K562 (cell line): Measurements from ENCODE around the gene AP2A2. TPM values are rescaled to one million over a fixed set of nuclear protein-coding genes. Genes with fewer than 3 reads are reported as not detected.

Source experiments
- ATAC-seq: fragments of 200-7000 bp; cut with Tn5 transposase; 3 replicates; pipeline ENCODE4 v1.9.1; 2020; ENCODE audit warnings: moderate library complexity
- BruUV-seq: library from RNA; stranded (reverse); fragments of 400-500 nt; replicated peaks from 2 replicates; lab custom pipeline; 2021; lab: Mats Ljungman, UMichigan
- CTCF ChIA-PET: fragments of 300-600 bp; formaldehyde crosslinking; extraction: SDS; loops from one replicate; lab custom pipeline; 2021; ENCODE audit warnings: low intra/inter-chr PET ratio; lab: Yijun Ruan, JAX
- POLR2A ChIA-PET: fragments of 300-600, 350-650 bp; sonication (Branson Sonifier 250); formaldehyde crosslinking; extraction: SDS; loops from one replicate; lab custom pipeline; 2021; ENCODE audit warnings: antibody characterized with exemption, inconsistent platforms; lab: Yijun Ruan, JAX
- DNase-seq, 4 experiments: peaks; one replicate each; pipeline versions ENCODE4 v3.0.0 to v3.0.0-alpha.2; 2011 to 2018; ENCODE audit warnings: low spot score in 3 of 4, mixed read lengths in 3 of 4; ENCODE audit errors: extremely low read depth in 1 of 4
- FAIRE-seq: peaks from 2 replicates; lab custom pipeline; 2011; peaks lifted over from hg19 to GRCh38; lab: Jason Lieb, UNC
- H2AFZ ChIP-seq: 2 replicates; pipeline ENCODE4 v1.6.0; 2011; ENCODE audit warnings: low read depth, low read length, control low read depth, inconsistent platforms
- H3K27ac ChIP-seq: fragments of 200-600 bp; 3 replicates; pipeline ENCODE4 v1.8.0; 2011; ENCODE audit warnings: low read depth, mild to moderate bottlenecking, control low read depth, inconsistent platforms, low read length, moderate library complexity, mixed read lengths; ENCODE audit errors: extremely low read depth
- H3K27me3 ChIP-seq, 2 experiments: fragments of 300-600 bp in 1 of 2; 2 replicates in 1 of 2; 3 replicates in 1 of 2; pipeline versions ENCODE4 v1.6.0 to v1.8.0; 2011; ENCODE audit warnings: inconsistent platforms in 2 of 2, low read length in 2 of 2, mild to moderate bottlenecking in 1 of 2, mixed read lengths in 1 of 2, moderate library complexity in 1 of 2; ENCODE audit not compliant: control insufficient read depth in 2 of 2, insufficient read depth in 2 of 2
- H3K36me3 ChIP-seq: fragments of 300-600 bp; 3 replicates; pipeline ENCODE4 v1.8.0; 2011; ENCODE audit warnings: mild to moderate bottlenecking, low read length, inconsistent platforms; ENCODE audit not compliant: control insufficient read depth, insufficient read depth
- H3K4me1 ChIP-seq, 2 experiments: fragments of 200-600 bp in 1 of 2; replicated peaks in 1 of 2; 2 replicates in 1 of 2; 3 replicates in 1 of 2; pipeline versions ENCODE4 v1.5.1 to v1.8.0; 2011; ENCODE audit warnings: inconsistent platforms in 2 of 2, low read length in 2 of 2, mild to moderate bottlenecking in 1 of 2, mixed read lengths in 1 of 2, moderate library complexity in 1 of 2; ENCODE audit not compliant: control insufficient read depth in 2 of 2, insufficient read depth in 2 of 2
- H3K4me2 ChIP-seq: 2 replicates; pipeline ENCODE4 v1.6.1; 2011; ENCODE audit warnings: low read length, control low read depth, inconsistent platforms, mixed read lengths; ENCODE audit not compliant: insufficient read depth
- H3K4me3 ChIP-seq: fragments of 200-600 bp; sonication (generic), shearing (Covaris generic); 2 replicates; pipeline ENCODE4 v1.5.1; 2016; ENCODE audit warnings: control low read depth, inconsistent platforms
- H3K79me2 ChIP-seq: fragments of 200-600 bp; 3 replicates; pipeline ENCODE4 v1.8.0; 2011; ENCODE audit warnings: low read length, inconsistent platforms; ENCODE audit not compliant: control insufficient read depth, insufficient read depth
- H3K9ac ChIP-seq, 2 experiments: 2 replicates each; pipeline versions ENCODE4 v1.6.0 to v1.6.1; 2011; ENCODE audit warnings: low read depth in 2 of 2, low read length in 2 of 2, control low read depth in 1 of 2, inconsistent platforms in 1 of 2, mild to moderate bottlenecking in 1 of 2, mixed read lengths in 1 of 2; ENCODE audit not compliant: insufficient read depth in 1 of 2
- H3K9me1 ChIP-seq: one replicate; pipeline ENCODE4 v1.6.0; 2011; ENCODE audit warnings: inconsistent platforms, mild to moderate bottlenecking, low read length, moderate library complexity; ENCODE audit not compliant: control insufficient read depth, insufficient read depth
- H3K9me3 ChIP-seq: replicated peaks from 2 replicates; pipeline ENCODE4 v1.5.1; 2011; ENCODE audit warnings: low read depth, low read length, inconsistent platforms; ENCODE audit not compliant: control insufficient read depth, insufficient read depth
- H4K20me1 ChIP-seq: replicated peaks from 2 replicates; pipeline ENCODE4 v1.6.1; 2011; ENCODE audit warnings: low read length, inconsistent platforms, mixed read lengths; ENCODE audit not compliant: control insufficient read depth, insufficient read depth
- BMI1 ChIP-seq: fragments of 150-350 bp; IDR thresholded peaks from 2 replicates; pipeline ENCODE4 v1.6.1; 2014; ENCODE audit warnings: low read length
- DNMT1 ChIP-seq: fragments of 450-650 bp; IDR thresholded peaks from 2 replicates; pipeline ENCODE4 v1.6.1; 2016; ENCODE audit warnings: antibody characterized with exemption, mild to moderate bottlenecking
- HBP1 ChIP-seq: fragments of 450-650 bp; formaldehyde crosslinking; IDR thresholded peaks from 2 replicates; pipeline ENCODE4 v1.4.0; 2022; ENCODE audit warnings: missing genetic modification characterization
- JUND ChIP-seq, 2 experiments: IDR thresholded peaks; 2 replicates in 1 of 2; 3 replicates in 1 of 2; pipeline ENCODE4 v1.6.1; 2011; ENCODE audit warnings: borderline replicate concordance in 2 of 2, low read depth in 2 of 2, low read length in 2 of 2, improper control_type of control experiment in 1 of 2, missing biosample characterization in 1 of 2, missing genetic modification characterization in 1 of 2, missing genetic modification reagents in 1 of 2
- KLF10 ChIP-seq: fragments of 250-450 bp; sonication (Bioruptor Pico); IDR thresholded peaks from 2 replicates; pipeline ENCODE4 v1.6.1; 2021; ENCODE audit warnings: matching md5 sums
- POLR2AphosphoS2 ChIP-seq: IDR thresholded peaks from 2 replicates; pipeline ENCODE4 v1.6.1; 2012; ENCODE audit warnings: low read length, improper control_type of control experiment
- POLR2B ChIP-seq: fragments of 450-650 bp; IDR thresholded peaks from 2 replicates; pipeline ENCODE4 v1.6.1; 2018; ENCODE audit warnings: low read depth; ENCODE audit not compliant: partially characterized antibody
- RBFOX2 ChIP-seq: fragments of 200-400 bp; formaldehyde crosslinking; IDR thresholded peaks from 2 replicates; pipeline ENCODE4 v1.6.1; 2017; ENCODE audit warnings: low read depth, mild to moderate bottlenecking, low read length, moderate library complexity
- TAF1 ChIP-seq: IDR thresholded peaks from 2 replicates; pipeline ENCODE4 v1.6.1; 2011; ENCODE audit warnings: mild to moderate bottlenecking, low read length, moderate library complexity; ENCODE audit not compliant: insufficient read depth, control insufficient read depth, severe bottlenecking; ENCODE audit errors: extremely low read depth
- TCFL5 ChIP-seq: fragments of 250-450 bp; sonication (Bioruptor Pico); conservative IDR thresholded peaks from 2 replicates; pipeline ENCODE4 v1.6.1; 2021; ENCODE audit warnings: mild to moderate bottlenecking, moderate library complexity, matching md5 sums
- ZNF398 ChIP-seq: fragments of 250-450 bp; sonication (Bioruptor Pico); IDR thresholded peaks from 2 replicates; pipeline ENCODE4 v1.8.0; 2021; ENCODE audit warnings: moderate library complexity, mild to moderate bottlenecking, inconsistent platforms
- ZNF583 ChIP-seq: fragments of 250-450 bp; sonication (Bioruptor Pico); IDR thresholded peaks from 2 replicates; pipeline ENCODE4 v1.4.0; 2020
- ZNF699 ChIP-seq: fragments of 250-450 bp; sonication (Bioruptor Pico); IDR thresholded peaks from 2 replicates; pipeline ENCODE4 v1.8.0; 2021; ENCODE audit warnings: mild to moderate bottlenecking, moderate library complexity; ENCODE audit not compliant: insufficient replicate concordance
- WGBS: fragments of 100-300 bp; shearing (Covaris generic); methylation state at CpG from one replicate; pipeline ENCODE4 v1.1.6; 2016; ENCODE audit warnings: low coverage, mixed read lengths; ENCODE audit not compliant: insufficient coverage; ENCODE audit errors: missing lambda C conversion rate; 5-methylcytosine and 5-hydroxymethylcytosine counted together
- in situ Hi-C: fragments of 300-500 bp; cut with MboI; formaldehyde crosslinking; loops from 4 replicates; pipeline ENCODE4 v1.15.0; 2018; ENCODE audit warnings: inconsistent platforms, mixed read lengths
- intact Hi-C: fragments of 100-400 bp; cut with micrococcal nuclease; formaldehyde crosslinking; loops from 2 replicates; pipeline ENCODE4 v1.14.2; 2022
- polyA plus RNA-seq, 8 experiments: library from polyadenylated mRNA; depleted of rRNA in 4 of 8; stranded (reverse) in 5 of 8; unstranded in 3 of 8; fragments of >200 nt; fragmentation: Nextera tagmentation in 2 of 8; fragmentation: Illumina TruSeq in 1 of 8; extraction: Ambion mirVana in 2 of 8; extraction: Trizol in 1 of 8; gene quantifications; 2 replicates each; pipeline versions ENCODE4 v1.2.1 to v1.2.3, GENCODE V29; 2011 to 2014; ENCODE audit warnings: inconsistent platforms in 1 of 8, missing spikeins in 1 of 8
- total RNA-seq, 7 experiments: library from RNA; depleted of rRNA in 6 of 7; stranded (reverse); fragments of >200 nt in 6 of 7; fragmentation: Illumina TruSeq in 2 of 7; extraction: Trizol in 2 of 7; gene quantifications; 2 replicates each; pipeline versions ENCODE4 v1.2.1 to v1.2.3, GENCODE V29; 2011 to 2021; ENCODE audit warnings: low replicate concordance in 1 of 7
- TF ChIP-seq, protein P1 (sequence below): fragments of 250-450 bp; sonication (Bioruptor Pico); IDR thresholded peaks from 2 replicates; pipeline ENCODE4 v1.8.0; 2022; ENCODE audit warnings: inconsistent platforms
- TF ChIP-seq, protein P2 (sequence below): fragments of 450-650 bp; IDR thresholded peaks from 2 replicates; pipeline ENCODE4 v1.7.0; 2016; ENCODE audit warnings: borderline replicate concordance

Gene AP2A2
- total and polyA plus RNA-seq, 9 of the 15 experiments (the other 6 are each of a cell fraction or from before 2014, with no cell fraction given), result 0.69 to 41.7 (median 15.2) TPM

DNA sequence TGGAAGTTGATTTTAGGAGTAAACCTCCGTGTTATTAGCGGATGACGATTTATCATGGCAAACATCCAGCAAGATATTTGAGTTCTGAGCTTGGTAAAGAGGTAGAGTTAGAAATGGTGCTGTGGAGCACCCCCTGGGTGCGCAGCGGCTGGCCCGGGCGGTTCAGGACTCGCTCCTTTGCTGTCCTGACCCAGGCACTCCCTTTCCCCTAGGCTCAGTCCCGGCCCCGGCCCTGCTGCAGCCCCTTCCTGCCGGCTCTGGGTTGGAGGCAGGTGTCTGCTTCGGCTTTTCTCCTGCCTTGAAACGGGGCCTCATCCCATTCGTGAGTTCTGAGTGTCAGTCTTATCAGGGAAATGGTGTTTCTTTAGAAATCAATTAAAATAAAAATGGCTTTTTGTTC is 33.4 kb downstream of the AP2A2 start:
- H3K27ac ChIP-seq, result no peak overlapping the region
- no peak overlapping the region for H2AFZ ChIP-seq
- no peaks in the 10 kb centered on the region for H4K20me1 ChIP-seq
- FAIRE-seq (no peak), DNase-seq (no peak), ATAC-seq (no peak)
- H3K79me2 ChIP-seq, result peaks cover 20% of the 10 kb centered on the region; the same call in 1 of the 3 replicates
- peaks cover 20% of the 10 kb centered on the region; the same call in 2 of the 3 replicates for H3K36me3 ChIP-seq
- H3K4me2 ChIP-seq, result no peak overlapping the region
- no peaks in the 10 kb centered on the region for H3K9me1 ChIP-seq
- in situ Hi-C loops, result no loop called here
- no peaks in the 10 kb centered on the region for H3K27me3 ChIP-seq
- no TSS peak for BruUV-seq
- no peaks in the 10 kb centered on the region; the same call in 1 of the 2 replicates for H3K9me3 ChIP-seq
- 91% methylated on average over 14 of the region's 14 CpGs for WGBS
- intact Hi-C loops, result no loop called here
- H3K4me1 ChIP-seq, result peaks cover 0 to 8% of the 10 kb centered on the region in 2 experiments; a peak in 2 of 5 replicates
- no peak overlapping the region for H3K4me3 ChIP-seq
- ChIA-PET CTCF (no interaction called here), POLR2A (no interaction called here)
- H3K9ac ChIP-seq, result no peak overlapping the region
- TF ChIP-seq BMI1 (no peak), RBFOX2 (no peak), ZNF583 (no peak), ZNF398 (CRISPR knock-in tag) (no peak), TAF1 (no peak), HBP1 (no peak), ZNF699 (no peak), KLF10 (no peak), JUND (IDR thresholded peaks at IDR 0.05; ENCODE audit: borderline replicate concordance, low read depth, low read length) (no peak), JUND (tag; IDR thresholded peaks at IDR 0.05; ENCODE audit: borderline replicate concordance, low read depth, low read length) (no peak), POLR2AphosphoS2 (no peak), DNMT1 (no peak), TCFL5 (CRISPR knock-in tag) (no peak), POLR2B (no peak)
- TF ChIP-seq, protein P1, sequence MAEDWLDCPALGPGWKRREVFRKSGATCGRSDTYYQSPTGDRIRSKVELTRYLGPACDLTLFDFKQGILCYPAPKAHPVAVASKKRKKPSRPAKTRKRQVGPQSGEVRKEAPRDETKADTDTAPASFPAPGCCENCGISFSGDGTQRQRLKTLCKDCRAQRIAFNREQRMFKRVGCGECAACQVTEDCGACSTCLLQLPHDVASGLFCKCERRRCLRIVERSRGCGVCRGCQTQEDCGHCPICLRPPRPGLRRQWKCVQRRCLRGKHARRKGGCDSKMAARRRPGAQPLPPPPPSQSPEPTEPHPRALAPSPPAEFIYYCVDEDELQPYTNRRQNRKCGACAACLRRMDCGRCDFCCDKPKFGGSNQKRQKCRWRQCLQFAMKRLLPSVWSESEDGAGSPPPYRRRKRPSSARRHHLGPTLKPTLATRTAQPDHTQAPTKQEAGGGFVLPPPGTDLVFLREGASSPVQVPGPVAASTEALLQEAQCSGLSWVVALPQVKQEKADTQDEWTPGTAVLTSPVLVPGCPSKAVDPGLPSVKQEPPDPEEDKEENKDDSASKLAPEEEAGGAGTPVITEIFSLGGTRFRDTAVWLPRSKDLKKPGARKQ (CRISPR knock-in tag), result no peak
- TF ChIP-seq, protein P2, sequence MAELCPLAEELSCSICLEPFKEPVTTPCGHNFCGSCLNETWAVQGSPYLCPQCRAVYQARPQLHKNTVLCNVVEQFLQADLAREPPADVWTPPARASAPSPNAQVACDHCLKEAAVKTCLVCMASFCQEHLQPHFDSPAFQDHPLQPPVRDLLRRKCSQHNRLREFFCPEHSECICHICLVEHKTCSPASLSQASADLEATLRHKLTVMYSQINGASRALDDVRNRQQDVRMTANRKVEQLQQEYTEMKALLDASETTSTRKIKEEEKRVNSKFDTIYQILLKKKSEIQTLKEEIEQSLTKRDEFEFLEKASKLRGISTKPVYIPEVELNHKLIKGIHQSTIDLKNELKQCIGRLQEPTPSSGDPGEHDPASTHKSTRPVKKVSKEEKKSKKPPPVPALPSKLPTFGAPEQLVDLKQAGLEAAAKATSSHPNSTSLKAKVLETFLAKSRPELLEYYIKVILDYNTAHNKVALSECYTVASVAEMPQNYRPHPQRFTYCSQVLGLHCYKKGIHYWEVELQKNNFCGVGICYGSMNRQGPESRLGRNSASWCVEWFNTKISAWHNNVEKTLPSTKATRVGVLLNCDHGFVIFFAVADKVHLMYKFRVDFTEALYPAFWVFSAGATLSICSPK, result no peak
